GM23338 (cell line): ENCODE measurements around the gene UBQLN1.

Experiments
- CREB1 ChIP-seq: fragments of 250-450 bp; sonication (Bioruptor Pico); IDR thresholded peaks from 2 replicates; pipeline ENCODE4 v1.5.0; 2020; ENCODE audit warnings: low read depth, mild to moderate bottlenecking, moderate library complexity
- CTCF ChIP-seq, 2 experiments: fragments of 200-600 bp in 1 of 2; sonication (generic) in 1 of 2; conservative IDR thresholded peaks; 2 replicates each; pipeline versions ENCODE4 v1.5.1 to v1.6.1; 2016 to 2017; ENCODE audit warnings: antibody characterized with exemption in 2 of 2, low read depth in 2 of 2, mild to moderate bottlenecking in 2 of 2, moderate library complexity in 1 of 2
- ETS1 ChIP-seq: IDR thresholded peaks from 2 replicates; pipeline ENCODE4 v1.6.1; 2016; ENCODE audit warnings: antibody characterized with exemption
- EZH2 ChIP-seq: fragments of 200-600 bp; sonication (generic); IDR thresholded peaks from one replicate; pipeline ENCODE4 v1.8.0; 2017; ENCODE audit warnings: antibody characterized with exemption, mild to moderate bottlenecking, low read depth; ENCODE audit not compliant: unreplicated experiment
- EZH2phosphoT487 ChIP-seq: fragments of 200-600 bp; sonication (generic); IDR thresholded peaks from one replicate; pipeline ENCODE4 v1.8.1; 2018; ENCODE audit warnings: antibody characterized with exemption; ENCODE audit not compliant: unreplicated experiment
- NANOG ChIP-seq: IDR thresholded peaks from 2 replicates; pipeline ENCODE4 v1.6.1; 2016; ENCODE audit warnings: antibody characterized with exemption, borderline replicate concordance
- POLR2AphosphoS5 ChIP-seq: IDR thresholded peaks from 2 replicates; pipeline ENCODE4 v1.6.1; 2016; ENCODE audit warnings: antibody characterized with exemption, low read depth
- REST ChIP-seq: IDR thresholded peaks from one replicate; pipeline ENCODE4 v1.6.1; 2018; ENCODE audit warnings: antibody characterized with exemption; ENCODE audit not compliant: unreplicated experiment
- ZNF114 ChIP-seq: fragments of 250-450 bp; sonication (Bioruptor Pico); IDR thresholded peaks from 2 replicates; pipeline ENCODE4 v1.5.0; 2020; ENCODE audit warnings: mild to moderate bottlenecking, moderate library complexity
- ZNF331 ChIP-seq: fragments of 250-450 bp; sonication (Bioruptor Pico); IDR thresholded peaks from 2 replicates; pipeline ENCODE4 v1.5.0; 2020; ENCODE audit warnings: low read depth, mild to moderate bottlenecking, moderate library complexity

- TF ChIP-seq POLR2AphosphoS5 (no peak), CTCF (conservative IDR thresholded peaks at IDR 0.05; ENCODE audit: low read depth in 2 of 2) (no peak), EZH2phosphoT487 (no peak), EZH2 (no peak), ETS1 (no peak), REST (no peak), NANOG (no peak), ZNF114 (CRISPR knock-in tag) (no peak), CREB1 (no peak), ZNF331 (CRISPR knock-in tag) (no peak)
These were observed 56.2 kb downstream of the UBQLN1 start for GRCh38 chr9:83651558-83651957.
